NCI-H524 treated with DMSO at 0.1 percent for 48 hours (cell line): ENCODE measurements around the gene TMEM143.
"Not testable (repeated sequence)": the region's sequence is repeated elsewhere in the genome, so short reads cannot be mapped to it uniquely, and the experiment has no call there.

ENCODE experiments used
- DNase-seq: peaks from one replicate; lab custom pipeline; 2025; lab: John Stamatoyannopoulos, UW

Gene TMEM143

DNA sequence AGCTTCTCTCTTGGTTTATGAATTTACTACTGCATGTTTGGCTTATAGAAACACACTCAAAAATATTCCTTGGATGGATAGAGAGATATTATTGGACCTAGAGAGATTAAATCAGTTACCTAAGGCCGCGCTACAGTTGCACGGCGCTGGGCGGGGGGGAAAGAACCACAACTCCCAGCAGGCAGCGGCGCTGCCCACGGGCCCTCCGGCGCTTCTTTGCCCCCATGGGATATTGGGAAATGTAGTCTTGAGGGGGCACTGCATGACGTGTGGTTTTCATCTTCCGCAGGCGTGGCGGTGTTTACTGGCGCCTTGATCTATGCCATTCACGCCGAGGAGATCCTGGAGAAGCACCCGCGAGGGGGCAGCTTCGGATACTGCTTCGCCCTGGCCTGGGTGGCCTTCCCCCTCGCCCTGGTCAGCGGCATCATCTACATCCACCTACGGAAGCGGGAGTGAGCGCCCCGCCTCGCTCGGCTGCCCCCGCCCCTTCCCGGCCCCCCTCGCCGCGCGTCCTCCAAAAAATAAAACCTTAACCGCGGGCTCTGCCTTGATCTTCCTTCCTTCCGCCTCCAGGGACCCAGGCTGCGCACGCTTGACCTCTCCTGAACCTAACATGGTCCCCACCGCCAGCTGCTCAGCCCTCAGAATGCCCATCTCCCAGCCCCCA lies 33.6 kb downstream of the TMEM143 start:
- DNase-seq: peak; percentile 87

DNA sequence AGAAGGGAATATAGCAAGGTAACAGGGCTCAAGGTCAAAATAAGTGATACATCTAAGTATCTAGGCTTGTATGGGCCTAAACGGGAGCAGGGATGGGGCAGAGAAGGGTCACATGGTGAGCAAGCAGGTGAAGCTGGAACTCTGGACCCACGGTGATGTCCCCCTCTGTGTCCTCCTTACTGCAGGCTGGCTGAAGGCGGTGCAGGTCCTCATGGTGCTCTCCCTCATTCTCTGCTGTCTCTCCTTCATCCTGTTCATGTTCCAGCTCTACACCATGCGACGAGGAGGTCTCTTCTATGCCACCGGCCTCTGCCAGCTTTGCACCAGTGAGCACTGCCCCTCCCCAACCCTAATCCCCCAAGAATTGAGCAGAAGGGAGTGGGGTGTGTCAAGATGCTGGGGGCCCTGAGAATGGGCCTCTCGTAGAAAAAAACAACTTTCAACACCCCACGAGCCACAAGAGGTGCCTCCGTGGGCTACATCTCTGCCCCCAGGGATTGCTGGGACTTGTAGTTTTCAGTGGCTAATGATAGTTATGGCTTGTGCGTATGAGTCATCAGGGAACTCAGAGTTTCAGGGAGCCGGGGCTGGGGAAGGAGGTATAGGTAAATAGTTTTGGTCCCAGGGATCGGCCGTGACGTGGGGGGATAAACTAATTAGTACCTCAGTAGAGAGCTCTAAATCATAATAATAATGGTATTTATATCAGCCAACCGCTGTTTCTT lies 34.4 kb downstream of the TMEM143 start:
- DNase-seq: no peak

DNA sequence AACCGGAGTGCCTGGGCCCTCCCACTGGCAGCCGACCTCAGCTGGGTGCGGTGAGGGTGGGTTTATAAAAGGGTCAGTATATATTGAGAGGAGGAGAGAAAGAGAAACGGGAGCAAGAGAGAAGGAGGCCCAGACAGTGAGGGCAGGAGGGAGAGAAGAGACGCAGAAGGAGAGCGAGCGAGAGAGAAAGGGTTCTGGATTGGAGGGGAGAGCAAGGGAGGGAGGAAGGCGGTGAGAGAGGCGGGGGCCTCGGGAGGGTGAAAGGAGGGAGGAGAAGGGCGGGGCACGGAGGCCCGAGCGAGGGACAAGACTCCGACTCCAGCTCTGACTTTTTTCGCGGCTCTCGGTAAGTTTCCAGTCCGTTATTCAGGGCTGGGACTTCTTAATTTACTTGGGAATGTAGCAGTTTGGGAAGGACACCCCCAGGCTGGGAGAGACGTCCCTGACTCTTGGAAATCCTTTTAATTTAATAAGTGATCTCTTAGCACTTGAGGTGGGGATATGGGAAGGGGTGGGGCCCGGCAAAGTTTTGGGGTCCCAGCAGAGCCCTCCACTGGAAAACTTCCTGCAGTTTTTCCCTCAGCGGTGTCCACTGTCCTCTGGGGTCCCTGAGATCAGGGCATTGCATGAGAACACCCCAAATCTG lies 38.4 kb downstream of the TMEM143 start, which contains the start of gene EMP3:
Gene EMP3, plus strand, starts transcription at position 288 of the 646 bp plus-strand sequence. CDS start 1,293 bp downstream, outside the sequence.
- DNase-seq: no peak

DNA sequence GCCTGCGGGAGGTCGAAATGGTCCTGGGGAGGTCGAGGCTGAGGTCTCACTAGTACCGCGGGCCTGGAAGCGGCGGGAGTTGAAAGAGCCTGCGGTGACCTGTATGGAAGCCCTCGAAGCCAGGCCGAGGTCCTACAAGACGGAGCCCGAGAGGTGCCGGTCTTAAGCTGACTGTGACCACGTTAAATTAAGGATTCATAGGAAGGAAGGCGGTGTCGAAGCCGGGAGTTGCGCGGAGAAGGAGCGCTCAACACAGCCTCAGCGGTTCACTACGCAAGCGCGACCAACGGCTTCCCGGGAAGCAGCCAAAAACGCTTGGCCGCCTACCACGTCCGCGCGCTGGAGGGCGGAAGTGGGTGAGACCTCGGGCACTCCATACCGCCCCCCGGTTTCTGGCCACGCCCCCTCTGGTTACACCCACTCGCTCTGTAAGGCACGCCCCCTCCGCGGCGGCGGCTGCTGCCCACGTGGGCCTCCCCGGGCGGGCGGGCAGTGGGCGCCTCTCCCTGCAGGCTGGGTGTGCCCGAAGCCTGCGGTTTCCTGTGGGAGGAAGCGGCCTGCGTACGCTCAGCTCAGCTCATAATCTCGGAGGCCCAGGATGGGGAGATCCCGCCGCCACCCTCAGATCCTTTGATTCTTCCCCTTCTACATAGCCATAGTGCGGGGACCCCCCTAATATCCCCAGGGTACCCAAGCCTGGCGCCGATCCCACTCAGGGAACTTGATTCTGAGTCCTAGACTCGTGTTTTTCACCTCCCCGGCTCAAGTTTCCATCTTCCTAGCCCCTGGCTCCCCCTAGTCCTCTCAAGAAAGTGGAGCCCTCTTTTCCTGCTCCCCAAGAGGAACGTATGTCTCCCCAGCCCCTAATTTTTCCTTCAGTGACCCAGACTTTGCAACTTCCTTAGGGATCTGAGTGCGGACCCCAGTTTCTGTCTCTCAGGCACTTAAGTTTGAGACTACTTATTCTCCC lies 41.8 kb downstream of the TMEM143 start:
- DNase-seq: peak; percentile 82

DNA sequence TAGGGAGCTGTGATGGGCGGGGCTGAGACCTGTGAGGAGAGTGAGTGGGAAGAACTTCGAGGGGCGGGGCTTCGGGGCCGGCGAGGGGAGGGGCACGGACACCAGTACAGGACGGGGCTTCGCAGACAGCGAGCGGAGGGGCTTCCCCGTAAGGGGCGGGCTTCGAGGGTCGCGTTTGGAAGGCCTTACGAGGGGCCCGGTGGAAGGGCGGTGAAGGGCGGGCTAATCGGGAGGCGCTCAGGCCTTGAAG lies 42.4 kb downstream of the TMEM143 start:
- DNase-seq: peak; percentile 65

DNA sequence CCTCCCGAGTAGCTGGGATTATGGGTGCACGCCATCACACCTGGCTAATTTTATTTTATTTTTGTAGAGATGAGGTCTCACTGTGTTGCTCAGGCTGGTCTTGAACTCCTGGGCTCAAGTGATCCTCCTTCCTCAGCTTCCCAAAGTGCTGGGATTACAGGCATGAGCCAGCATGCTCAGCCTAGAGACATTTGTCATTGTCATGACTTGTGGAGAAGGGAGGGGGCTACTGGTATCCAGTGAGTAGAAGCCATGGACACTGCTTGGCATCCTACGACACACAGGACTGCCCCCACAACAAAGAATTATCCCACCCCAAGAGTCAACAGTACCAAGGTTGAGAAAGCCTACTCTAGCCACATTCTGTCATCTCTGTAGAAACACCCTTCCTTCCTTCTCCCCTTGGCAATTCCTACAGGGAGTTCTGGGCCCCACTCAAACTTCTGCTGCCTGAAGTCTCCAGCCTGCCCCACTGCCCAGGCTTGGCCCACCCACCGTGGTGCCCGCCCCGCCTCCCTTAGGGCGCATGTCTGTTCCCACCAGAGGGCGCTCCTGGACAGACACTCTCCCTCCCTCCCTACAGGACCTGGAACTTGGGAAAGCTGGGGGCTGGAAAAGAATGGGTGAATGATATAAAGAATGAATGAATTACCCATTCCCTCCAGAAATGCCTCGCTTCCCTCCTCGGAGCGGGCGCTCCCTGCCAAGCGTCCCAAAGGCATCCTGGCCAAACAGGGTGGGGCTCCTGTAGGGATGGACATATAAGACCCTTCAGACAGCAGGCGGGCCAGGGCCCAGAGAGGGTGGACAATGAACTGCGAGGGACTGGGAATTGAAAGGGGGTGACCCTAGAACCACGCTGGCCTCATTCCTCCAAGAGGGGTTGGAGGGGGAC lies 43.8 kb downstream of the TMEM143 start:
- DNase-seq: no peak

DNA sequence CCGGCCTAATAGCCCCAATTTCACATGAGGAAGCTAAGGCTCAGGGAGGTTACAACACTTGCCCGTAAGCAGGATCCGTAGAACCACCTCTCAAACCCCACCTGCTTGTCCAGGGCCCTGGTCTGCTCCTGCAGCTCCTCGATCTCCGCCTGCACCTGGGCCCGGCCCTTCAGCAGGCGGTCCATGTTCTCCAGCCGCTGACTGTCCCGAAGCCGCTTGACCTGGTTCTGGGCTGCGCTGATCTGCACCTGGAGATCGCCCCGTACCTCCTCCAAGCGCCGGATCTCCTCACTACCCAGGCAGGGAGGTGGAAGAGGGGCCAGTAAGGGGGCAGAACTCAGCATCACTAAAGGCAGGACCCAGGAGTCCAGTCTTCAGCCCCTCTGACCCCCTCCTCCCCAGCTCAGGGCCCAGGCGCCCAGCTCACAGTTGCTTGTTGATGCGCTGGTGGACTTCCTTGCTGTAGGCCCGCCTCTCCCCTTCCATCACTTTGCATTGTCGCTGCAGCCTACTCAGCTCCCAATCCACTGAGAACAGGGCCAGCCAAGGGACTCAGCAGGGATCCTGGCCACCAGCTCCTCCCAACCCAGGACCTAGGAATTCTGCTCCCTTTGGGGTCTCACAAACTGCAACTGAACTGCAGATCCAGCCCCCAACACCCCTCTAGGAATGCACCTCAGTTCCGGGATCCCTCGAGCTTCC lies 45.3 kb downstream of the TMEM143 start:
- no peak for DNase-seq

DNA sequence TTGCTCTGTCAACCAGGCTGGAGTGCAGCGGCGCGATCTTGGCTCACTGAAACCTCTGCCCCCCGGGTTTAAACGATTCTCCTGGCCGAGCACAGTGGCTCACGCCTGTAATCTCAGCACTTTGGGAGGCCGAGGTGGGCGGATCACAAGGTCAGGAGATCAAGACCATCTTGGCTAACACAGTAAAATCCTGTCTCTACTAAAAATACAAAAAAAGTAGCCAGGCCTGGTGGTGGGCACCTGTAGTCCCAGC lies 46.1 kb downstream of the TMEM143 start:
- not testable (repeated sequence) for DNase-seq

DNA sequence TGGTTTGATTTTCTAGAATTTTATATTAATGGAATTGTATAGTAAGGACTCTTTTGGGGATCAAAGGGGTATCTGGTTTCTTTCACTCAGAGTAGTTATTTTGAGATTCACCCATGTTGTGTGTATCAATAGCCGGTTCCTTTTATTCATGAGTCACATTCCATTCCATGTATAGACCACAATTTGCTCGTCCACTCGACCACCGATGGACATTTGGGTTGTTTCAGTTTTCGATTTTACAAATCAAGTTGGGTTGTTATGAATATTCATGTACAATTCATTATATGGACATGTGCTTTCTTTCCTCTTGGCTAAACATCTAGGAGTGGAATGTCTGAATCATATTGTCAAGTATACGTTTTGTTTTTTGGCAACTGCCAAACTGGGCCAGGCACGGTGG lies 48.0 kb downstream of the TMEM143 start:
- no peak for DNase-seq

DNA sequence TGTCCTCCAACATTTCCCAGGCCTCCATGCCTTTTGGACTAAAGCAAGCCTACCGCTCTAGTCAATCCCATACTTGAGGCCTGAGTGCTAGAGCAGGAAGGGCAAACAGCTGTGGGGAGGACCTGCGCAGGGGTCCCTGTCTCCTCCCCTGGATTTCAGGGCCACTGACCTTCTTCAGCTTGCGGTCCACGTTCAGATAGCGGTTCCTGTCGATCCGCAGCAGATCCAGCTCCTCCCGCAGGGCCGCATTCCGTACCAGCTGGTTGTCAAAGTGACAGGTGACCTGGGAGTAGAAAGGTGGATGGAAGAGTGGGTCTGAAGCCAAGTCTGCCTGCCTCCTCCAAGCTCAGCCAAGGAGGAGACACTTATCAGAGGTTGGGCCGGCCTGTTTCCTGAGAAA lies 52.4 kb downstream of the TMEM143 start:
- no peak for DNase-seq

DNA sequence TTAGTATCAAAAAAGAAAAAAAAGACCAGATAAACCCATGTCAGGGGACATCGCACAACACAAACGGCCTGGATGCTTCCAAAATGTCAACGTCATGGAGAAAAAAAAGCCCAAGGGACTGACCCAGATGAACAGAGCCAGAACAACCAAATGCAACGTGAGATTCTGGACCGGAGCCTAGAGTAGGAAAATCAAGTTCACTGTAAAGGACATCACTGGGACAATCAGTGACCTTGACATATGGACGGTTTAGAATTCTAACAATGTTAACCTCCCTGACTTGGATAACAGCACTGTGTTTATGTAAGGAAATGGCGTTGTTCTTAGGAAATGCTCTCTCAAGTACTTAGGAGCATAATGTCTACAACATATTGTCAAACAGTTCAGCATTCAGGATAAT lies 53.5 kb downstream of the TMEM143 start:
- no peak for DNase-seq

DNA sequence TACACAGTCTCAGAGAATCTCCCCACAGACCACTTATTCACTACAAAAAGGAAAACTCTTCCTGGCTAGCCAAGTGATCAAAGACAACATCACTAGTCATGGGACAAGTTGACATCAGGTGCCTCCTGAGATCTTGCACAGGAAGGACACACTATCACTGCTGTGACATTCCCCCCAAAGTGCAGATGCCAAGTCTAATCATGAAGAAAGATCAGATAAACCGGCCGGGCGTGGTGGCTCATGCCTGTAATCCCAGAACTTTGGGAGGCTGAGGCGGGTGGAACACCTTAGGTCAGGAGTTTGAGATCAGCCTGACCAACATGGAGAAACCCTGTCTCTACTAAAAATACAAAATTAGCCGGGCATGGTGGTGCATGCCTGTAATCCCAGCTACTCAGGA lies 54.0 kb downstream of the TMEM143 start:
- DNase-seq: not testable (repeated sequence)

DNA sequence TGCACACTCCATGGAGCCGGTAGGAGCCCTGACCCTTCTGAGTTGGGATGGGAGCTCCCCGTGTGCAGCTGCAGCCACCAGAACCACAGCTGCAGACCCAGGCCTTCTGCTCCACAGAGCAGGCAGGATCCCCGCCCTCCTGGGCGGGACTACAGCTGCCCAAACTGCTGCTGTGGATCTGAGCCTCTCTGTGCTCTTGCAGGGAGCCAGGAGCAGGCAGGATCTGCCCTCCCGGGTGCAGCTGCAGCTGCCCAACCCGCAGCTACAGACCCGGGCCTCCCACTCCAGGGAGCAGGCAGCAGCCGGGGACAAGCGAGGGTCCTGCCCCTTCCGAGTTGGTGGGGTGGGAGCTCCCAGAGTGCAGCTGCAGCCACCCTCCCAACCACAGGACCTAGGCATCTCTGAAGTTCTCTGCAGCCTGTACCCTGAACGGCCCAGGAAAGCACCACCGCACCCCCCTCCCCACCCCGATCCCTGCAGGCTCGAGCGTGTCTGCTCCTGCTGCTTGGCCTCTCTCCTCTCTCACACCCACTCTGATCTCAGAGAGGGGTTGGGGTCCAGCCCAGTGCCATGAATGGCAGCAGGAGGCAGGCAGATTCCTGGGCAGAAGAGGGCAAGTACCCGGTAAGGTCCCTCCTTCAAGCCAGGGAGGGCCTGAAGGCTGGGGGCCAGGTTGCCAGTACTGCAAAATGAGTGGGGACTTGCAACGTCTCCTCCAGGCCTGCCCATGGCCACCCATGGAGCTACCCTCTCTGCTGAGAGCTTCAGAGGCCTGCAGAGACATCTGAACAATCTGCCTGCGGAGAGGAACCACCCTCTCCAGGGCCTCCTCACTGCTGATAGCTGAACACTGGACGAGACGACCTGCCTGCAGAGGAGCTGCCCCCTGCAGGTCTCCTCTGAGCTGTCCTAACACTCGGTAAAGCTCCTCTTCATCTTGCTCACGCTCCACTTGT lies 54.8 kb downstream of the TMEM143 start:
- DNase-seq: no peak

DNA sequence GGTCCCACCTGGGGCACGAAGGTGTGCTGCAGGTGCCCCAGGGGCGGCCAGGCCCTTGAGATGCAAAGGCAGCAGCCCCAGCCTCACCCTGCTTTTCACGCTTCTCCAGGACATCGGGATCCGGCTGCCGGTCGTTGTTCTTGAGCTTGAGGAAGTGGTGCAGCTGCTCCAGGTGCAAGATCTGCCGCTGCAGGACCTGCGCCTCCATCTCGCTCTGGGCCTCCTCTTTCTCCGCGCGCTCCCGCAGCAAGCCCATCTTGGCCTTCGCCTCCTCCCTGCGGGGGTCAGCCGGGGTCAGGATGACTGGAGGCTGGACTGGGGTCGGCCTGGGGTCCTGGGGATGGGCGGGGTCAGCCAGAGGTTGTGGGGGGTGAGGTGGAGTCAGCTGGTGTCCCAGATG lies 59.9 kb downstream of the TMEM143 start:
- DNase-seq: no peak

DNA sequence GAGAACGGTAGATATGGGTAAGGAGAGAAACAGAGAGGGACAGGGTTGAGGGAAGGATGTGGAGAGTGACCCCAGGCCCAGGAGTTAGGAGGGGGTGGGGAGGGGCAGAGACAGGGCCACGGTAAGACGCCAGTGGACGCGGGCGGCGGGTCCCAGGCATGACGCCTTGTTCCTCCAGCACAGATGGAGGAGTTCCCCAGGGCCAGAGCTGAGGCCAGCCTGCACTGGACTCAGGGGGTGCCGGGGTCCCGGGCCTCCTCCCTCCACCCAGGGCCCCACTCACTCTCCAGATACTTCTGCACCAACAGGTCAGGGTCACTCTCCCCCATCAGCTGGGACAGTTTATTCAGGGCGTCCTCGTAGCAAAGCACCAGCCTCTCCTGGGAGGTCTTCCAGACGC lies 60.4 kb downstream of the TMEM143 start:
- DNase-seq: no peak

DNA sequence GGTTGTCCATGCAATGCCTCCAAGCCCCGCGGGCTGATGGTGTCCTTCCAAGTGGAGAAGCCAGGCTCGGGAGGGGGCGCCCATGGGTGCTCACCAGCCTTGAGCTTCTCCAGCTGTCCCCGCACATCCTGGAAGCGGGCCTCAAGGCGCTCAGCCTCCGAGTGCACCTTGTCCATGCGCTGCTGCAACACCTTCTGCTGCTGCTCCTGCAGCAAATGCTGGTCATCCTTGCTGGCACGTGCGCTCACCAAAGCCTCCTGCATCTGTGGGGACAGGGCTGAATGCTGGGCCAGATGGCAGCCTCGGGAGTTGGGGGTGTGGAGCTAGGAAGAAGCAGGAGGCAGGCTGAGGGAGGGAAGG lies 61.2 kb downstream of the TMEM143 start:
- DNase-seq: no peak

DNA sequence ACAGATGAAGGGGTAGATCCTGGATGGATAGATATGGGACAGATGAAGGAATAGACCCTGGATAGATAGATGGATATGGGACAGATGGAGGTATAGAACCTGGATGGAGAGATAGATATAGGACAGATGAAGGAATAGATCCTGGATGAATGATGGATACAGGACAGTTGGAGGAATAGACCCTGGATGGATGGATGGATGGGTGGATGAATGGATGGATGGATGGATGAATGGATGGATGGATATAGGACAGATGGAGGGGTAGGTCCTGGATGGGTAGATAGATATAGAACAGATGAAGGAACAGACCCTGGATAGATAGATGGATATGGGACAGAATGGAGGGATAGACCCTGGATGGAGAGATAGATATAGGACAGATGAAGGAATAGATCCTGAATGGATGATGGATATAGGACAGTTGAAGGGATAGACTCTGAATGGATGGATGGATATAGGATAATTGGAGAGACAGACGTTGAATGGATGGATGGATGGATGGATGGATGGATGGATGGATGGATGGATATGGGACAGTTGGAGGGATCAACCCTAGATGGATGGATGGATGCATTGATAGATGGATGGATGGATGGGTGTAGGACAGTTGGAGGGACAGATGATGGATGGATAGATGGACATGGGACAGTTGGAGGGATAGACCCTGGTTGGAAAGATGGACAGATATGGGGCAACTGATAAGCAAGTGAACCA lies 61.7 kb downstream of the TMEM143 start:
- no peak for DNase-seq

DNA sequence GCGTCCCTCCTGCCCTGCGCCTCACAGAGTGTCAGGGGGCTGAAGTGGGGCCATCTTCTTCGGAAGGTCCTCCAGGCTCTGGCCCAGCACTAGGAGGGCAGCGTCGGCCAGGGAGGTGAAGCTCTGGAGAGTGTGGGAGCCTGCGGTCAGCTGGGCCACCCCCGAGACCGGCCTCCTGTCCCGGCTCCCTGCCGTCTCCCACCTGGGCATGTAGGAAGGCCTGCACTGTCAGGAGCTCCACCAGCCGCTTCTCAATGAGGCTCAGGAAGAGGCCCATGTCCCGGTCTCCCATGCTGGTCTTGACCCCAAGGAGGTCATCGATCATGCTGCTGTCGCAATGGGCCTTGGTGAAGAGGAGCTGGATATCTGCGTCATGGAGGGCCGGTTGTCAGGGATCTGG lies 65.8 kb downstream of the TMEM143 start:
- no peak for DNase-seq
